IMR-90 (cell line): Measurements from ENCODE around the gene FMN2. TPM values are rescaled to one million over a fixed set of nuclear protein-coding genes. Genes with fewer than 3 reads are reported as not detected.

Experiments used
- ATAC-seq: fragments of 200-7000 bp; cut with Tn5 transposase; 2 replicates; pipeline ENCODE4 v1.9.1; 2020; ENCODE audit warnings: low read depth, mild to moderate bottlenecking, moderate library complexity
- BruUV-seq: library from RNA; stranded (reverse); fragments of 400-500 nt; replicated peaks from 2 replicates; lab custom pipeline; 2021; lab: Mats Ljungman, UMichigan
- CTCF ChIA-PET: fragments of 300-600 bp; formaldehyde crosslinking; extraction: SDS; loops from one replicate; lab custom pipeline; 2021; ENCODE audit warnings: antibody characterized with exemption; lab: Yijun Ruan, JAX
- POLR2A ChIA-PET: fragments of 300-600 bp; sonication (Branson Sonifier 250); formaldehyde crosslinking; loops from one replicate; lab custom pipeline; 2022; ENCODE audit warnings: antibody characterized with exemption; ENCODE audit not compliant: unreplicated experiment; lab: Charles Lee
- DNase-seq: peaks from one replicate; pipeline ENCODE4 v3.0.0; 2013
- H2AFZ ChIP-seq: replicated peaks from 2 replicates; pipeline ENCODE3; 2013; ENCODE audit warnings: low read length, mild to moderate bottlenecking; ENCODE audit not compliant: poor library complexity
- H2AK5ac ChIP-seq: 2 replicates; pipeline ENCODE4 v1.6.1; 2013; ENCODE audit warnings: low read depth, low read length, inconsistent platforms
- H2AK9ac ChIP-seq: replicated peaks from 2 replicates; pipeline ENCODE3; 2013; ENCODE audit warnings: mild to moderate bottlenecking, low read depth, low read length, moderate library complexity; ENCODE audit not compliant: poor library complexity
- H2BK120ac ChIP-seq: 2 replicates; pipeline ENCODE4 v1.6.1; 2013; ENCODE audit warnings: low read depth, low read length, inconsistent platforms
- H2BK15ac ChIP-seq: 3 replicates; pipeline ENCODE4 v1.6.1; 2013; ENCODE audit warnings: low read depth, low read length, inconsistent platforms
- H2BK20ac ChIP-seq: 2 replicates; pipeline ENCODE4 v1.6.1; 2013; ENCODE audit warnings: low read depth, mild to moderate bottlenecking, inconsistent platforms, low read length, moderate library complexity
- H2BK5ac ChIP-seq: 2 replicates; pipeline ENCODE4 v1.6.1; 2013; ENCODE audit warnings: mild to moderate bottlenecking, low read depth, low read length, inconsistent platforms; ENCODE audit not compliant: poor library complexity, severe bottlenecking
- H3K14ac ChIP-seq: replicated peaks from 2 replicates; pipeline ENCODE4 v1.6.1; 2013; ENCODE audit warnings: low read depth, low read length, inconsistent platforms
- H3K18ac ChIP-seq: 2 replicates; pipeline ENCODE4 v1.6.1; 2013; ENCODE audit warnings: low read depth, low read length, control low read depth
- H3K23ac ChIP-seq: 2 replicates; pipeline ENCODE4 v1.6.1; 2013; ENCODE audit warnings: low read depth, low read length, inconsistent platforms
- H3K27ac ChIP-seq: 2 replicates; pipeline ENCODE4 v1.5.1; 2013; ENCODE audit warnings: mild to moderate bottlenecking, control low read depth, low read length; ENCODE audit not compliant: insufficient read depth
- H3K27me3 ChIP-seq: 2 replicates; pipeline ENCODE4 v1.6.1; 2013; ENCODE audit warnings: low read length; ENCODE audit not compliant: control insufficient read depth, insufficient read depth
- H3K36me3 ChIP-seq: 2 replicates; pipeline ENCODE4 v1.6.1; 2013; ENCODE audit warnings: low read length, mixed read lengths; ENCODE audit not compliant: control insufficient read depth, insufficient read depth
- H3K4ac ChIP-seq: 2 replicates; pipeline ENCODE4 v1.6.1; 2013; ENCODE audit warnings: low read depth, low read length, inconsistent platforms
- H3K4me1 ChIP-seq: 2 replicates; pipeline ENCODE4 v1.6.1; 2013; ENCODE audit warnings: low read length, mixed read lengths; ENCODE audit not compliant: control insufficient read depth, insufficient read depth
- H3K4me2 ChIP-seq: 2 replicates; pipeline ENCODE4 v1.6.1; 2013; ENCODE audit warnings: low read depth, mild to moderate bottlenecking, control low read depth, low read length, moderate library complexity
- H3K4me3 ChIP-seq: 2 replicates; pipeline ENCODE4 v1.5.1; 2013; ENCODE audit warnings: low read depth, mild to moderate bottlenecking, control low read depth, low read length, moderate library complexity; ENCODE audit not compliant: insufficient read depth
- H3K56ac ChIP-seq: 2 replicates; pipeline ENCODE4 v1.6.1; 2013; ENCODE audit warnings: low read length, inconsistent platforms; ENCODE audit not compliant: insufficient read depth; ENCODE audit errors: extremely low read depth
- H3K79me1 ChIP-seq, 2 experiments: 2 replicates each; pipeline ENCODE4 v1.6.1; 2013; ENCODE audit warnings: low read length in 2 of 2, inconsistent platforms in 1 of 2, low read depth in 1 of 2
- H3K9ac ChIP-seq: 2 replicates; pipeline ENCODE4 v1.6.1; 2013; ENCODE audit warnings: low read depth, low read length, control low read depth
- H3K9me1 ChIP-seq: 2 replicates; pipeline ENCODE4 v1.6.1; 2013; ENCODE audit warnings: low read length, inconsistent platforms; ENCODE audit not compliant: insufficient read depth
- H3K9me3 ChIP-seq: 2 replicates; pipeline ENCODE4 v1.6.1; 2013; ENCODE audit warnings: low read length; ENCODE audit not compliant: control insufficient read depth, insufficient read depth
- H4K20me1 ChIP-seq: 2 replicates; pipeline ENCODE4 v1.6.1; 2013; ENCODE audit warnings: low read length, inconsistent platforms; ENCODE audit not compliant: insufficient read depth
- H4K5ac ChIP-seq: 2 replicates; pipeline ENCODE4 v1.6.1; 2013; ENCODE audit warnings: mild to moderate bottlenecking, low read depth, low read length, control low read depth
- H4K8ac ChIP-seq, 2 experiments: 2 replicates each; pipeline ENCODE4 v1.6.1; 2013; ENCODE audit warnings: low read depth in 2 of 2, low read length in 2 of 2, control low read depth in 1 of 2, inconsistent platforms in 1 of 2
- H4K91ac ChIP-seq: 2 replicates; pipeline ENCODE4 v1.6.1; 2013; ENCODE audit warnings: low read depth, low read length, inconsistent platforms; ENCODE audit not compliant: insufficient read depth
- BHLHE40 ChIP-seq: fragments of 150-350 bp; IDR thresholded peaks from 2 replicates; pipeline ENCODE4 v1.6.1; 2016; ENCODE audit warnings: mild to moderate bottlenecking, low read depth, low read length
- CHD1 ChIP-seq: IDR thresholded peaks from 2 replicates; pipeline ENCODE4 v1.6.1; 2012; ENCODE audit warnings: low read depth, low read length, improper control_type of control experiment
- CTCF ChIP-seq: conservative IDR thresholded peaks from 2 replicates; pipeline ENCODE4 v1.5.1; 2012; ENCODE audit warnings: mild to moderate bottlenecking, low read depth, low read length, improper control_type of control experiment
- ELK1 ChIP-seq: fragments of 150-350 bp; IDR thresholded peaks from 2 replicates; pipeline ENCODE4 v1.6.1; 2016; ENCODE audit warnings: low read depth, mild to moderate bottlenecking, low read length, moderate library complexity, borderline replicate concordance
- FOS ChIP-seq: fragments of 150-350 bp; IDR thresholded peaks from 2 replicates; pipeline ENCODE4 v1.6.1; 2016; ENCODE audit warnings: low read depth, low read length
- MAFK ChIP-seq: IDR thresholded peaks from 2 replicates; pipeline ENCODE4 v1.6.1; 2012; ENCODE audit warnings: low read depth, low read length, improper control_type of control experiment
- MXI1 ChIP-seq: IDR thresholded peaks from 2 replicates; pipeline ENCODE4 v1.6.1; 2012; ENCODE audit warnings: low read depth, mild to moderate bottlenecking, low read length, moderate library complexity, borderline replicate concordance
- NFE2L2 ChIP-seq: fragments of 150-350 bp; IDR thresholded peaks from 2 replicates; pipeline ENCODE4 v1.6.1; 2016; ENCODE audit warnings: low read depth, mild to moderate bottlenecking, low read length
- POLR2A ChIP-seq: IDR thresholded peaks from 2 replicates; pipeline ENCODE4 v1.6.1; 2012; ENCODE audit warnings: mild to moderate bottlenecking, low read depth, low read length
- RAD21 ChIP-seq: IDR thresholded peaks from 2 replicates; pipeline ENCODE4 v1.6.1; 2012; ENCODE audit warnings: low read length, improper control_type of control experiment
- RCOR1 ChIP-seq: IDR thresholded peaks from 2 replicates; pipeline ENCODE4 v1.6.1; 2012; ENCODE audit warnings: mild to moderate bottlenecking, low read length, improper control_type of control experiment; ENCODE audit not compliant: insufficient replicate concordance
- RFX5 ChIP-seq: IDR thresholded peaks from 2 replicates; pipeline ENCODE4 v1.8.0; 2012; ENCODE audit warnings: low read depth, mild to moderate bottlenecking, low read length, moderate library complexity
- SMC3 ChIP-seq: fragments of 150-350 bp; IDR thresholded peaks from 2 replicates; pipeline ENCODE4 v1.6.1; 2016; ENCODE audit warnings: low read depth, mild to moderate bottlenecking, antibody characterized with exemption, low read length, moderate library complexity
- WGBS, 2 experiments: methylation state at CpG; one replicate each; pipeline versions ENCODE4 v1.1.5 to v1.1.7; 2013; ENCODE audit warnings: missing lambda C conversion rate in 2 of 2; ENCODE audit not compliant: insufficient read length in 1 of 2; ENCODE audit errors: extremely low coverage in 2 of 2; 5-methylcytosine and 5-hydroxymethylcytosine counted together
- dilution Hi-C: fragments of 300-500 bp; cut with HindIII; formaldehyde crosslinking; loops from one replicate; pipeline ENCODE4 v1.14.3; 2018; ENCODE audit warnings: low sequenced_read_pairs; ENCODE audit not compliant: unreplicated experiment
- in situ Hi-C: fragments of 300-500 bp; cut with MboI; formaldehyde crosslinking; loops from 3 replicates; pipeline ENCODE4 v1.14.3; 2019; ENCODE audit warnings: low sequenced_read_pairs, inconsistent platforms, mixed read lengths
- intact Hi-C: fragments of 100-400 bp; cut with micrococcal nuclease; formaldehyde crosslinking; loops from 2 replicates; pipeline ENCODE4 v1.10.0; 2022
- polyA plus RNA-seq, 3 experiments: library from polyadenylated mRNA; depleted of rRNA; stranded (reverse); fragments of >200 nt; gene quantifications; 2 replicates each; pipeline ENCODE4 v1.2.3, GENCODE V29; 2012; ENCODE audit warnings: low replicate concordance in 1 of 3
- total RNA-seq: library from RNA; depleted of rRNA; stranded (reverse); fragments of >200 nt; gene quantifications from 2 replicates; pipeline ENCODE4 v1.2.3, GENCODE V29; 2012
- TF ChIP-seq, protein P1 (sequence below): fragments of 150-350 bp; IDR thresholded peaks from 2 replicates; pipeline ENCODE4 v1.6.1; 2017; ENCODE audit warnings: mild to moderate bottlenecking, antibody characterized with exemption, low read length, low read depth

FMN2 gene
- total and polyA plus RNA-seq, 2 of the 4 experiments (the other 2 are of a cell fraction) = 29.0 to 35.8 TPM

DNA sequence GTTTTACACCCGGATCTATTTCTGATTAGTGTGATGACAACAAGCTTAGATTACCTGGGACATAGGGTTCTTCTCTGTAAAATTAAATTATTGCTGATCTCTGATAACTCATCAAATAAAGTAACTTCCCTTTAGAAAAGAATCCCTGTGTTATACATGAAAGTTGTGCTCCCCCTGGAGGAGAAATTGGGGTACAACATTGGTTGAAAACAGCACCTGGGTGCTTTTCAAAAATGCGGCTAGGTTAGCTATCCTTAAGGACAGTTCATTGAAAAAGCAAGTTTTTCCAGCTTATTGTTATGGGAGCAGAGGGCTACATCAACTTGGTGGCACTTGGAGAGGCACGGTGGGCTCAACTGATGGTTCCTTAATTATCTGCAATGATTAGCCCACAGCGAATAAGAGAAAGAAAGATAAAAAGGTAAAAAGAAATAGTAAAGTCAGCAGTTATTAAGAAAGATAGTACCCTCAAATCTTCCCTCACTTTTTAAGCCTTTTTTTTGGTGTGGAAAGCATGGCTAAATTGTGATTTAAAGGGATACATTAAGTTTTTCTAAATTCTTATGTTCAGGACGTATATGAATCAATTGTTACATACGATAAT is 97.8 kb downstream of the FMN2 start:
- CTCF ChIA-PET = interaction anchor here (0.6 to 2.2 kb wide), 13 partner anchors 8 to 503 kb away, joined by 3 to 14 read pairs (median 3); no protein-coding TSS in a partner anchor
- no peaks in the 10 kb centered on the region; the same call in 1 of the 2 replicates for H3K27me3 ChIP-seq
- peak overlapping the region; percentile 59; the same call in 1 of the 2 replicates for H3K4ac ChIP-seq
- no peak overlapping the region for H2BK5ac ChIP-seq
- H4K91ac ChIP-seq = no peak overlapping the region
- dilution Hi-C loops = loop anchor here (25.0 kb wide), 1 partner anchor 152 kb away; no protein-coding TSS in a partner anchor
- H2BK20ac ChIP-seq = peak overlapping the region; percentile 61; the same call in 1 of the 2 replicates
- peaks cover 9 to 13% of the 10 kb centered on the region in 2 experiments for H3K79me1 ChIP-seq
- intact Hi-C loops = loop anchor here (1.0 to 5.0 kb wide), 2 partner anchors 97 to 162 kb away; partner anchors contain the start of gene FMN2
- H3K27ac ChIP-seq = no peak overlapping the region
- no peak overlapping the region for H3K23ac ChIP-seq
- H4K20me1 ChIP-seq = no peaks in the 10 kb centered on the region
- no peak overlapping the region for H3K14ac ChIP-seq
- H3K4me3 ChIP-seq = no peak overlapping the region
- DNase-seq (peak; percentile 53), ATAC-seq (no peak)
- no peaks in the 10 kb centered on the region for H3K36me3 ChIP-seq
- H3K18ac ChIP-seq = no peak overlapping the region
- H3K56ac ChIP-seq = no peak overlapping the region
- BruUV-seq = no TSS peak
- H2BK120ac ChIP-seq = peak overlapping the region; percentile 51; the same call in 1 of the 2 replicates
- peak overlapping the region in 1 of 2 experiments; percentile 27; a peak in 1 of 4 replicates for H4K8ac ChIP-seq
- 14% methylated on average over 1 of the region's 6 CpGs; no CpG with 5 or more reads in 1 of the 2 experiments for WGBS, 2 experiments
- no peaks in the 10 kb centered on the region for H3K4me1 ChIP-seq
- H3K9ac ChIP-seq = no peak overlapping the region
- H4K5ac ChIP-seq = no peak overlapping the region
- no peak overlapping the region; the same call in 1 of the 2 replicates for H2AK5ac ChIP-seq
- no peak overlapping the region; the same call in 2 of the 3 replicates for H2BK15ac ChIP-seq
- no peaks in the 10 kb centered on the region for H3K9me3 ChIP-seq
- no peak overlapping the region for H2AK9ac ChIP-seq
- no peaks in the 10 kb centered on the region for H3K9me1 ChIP-seq
- no peak overlapping the region for H2AFZ ChIP-seq
- POLR2A ChIA-PET = no interaction called here
- in situ Hi-C loops = loop anchor here (5.0 to 25.0 kb wide), 3 partner anchors 162 to 1323 kb away; partner anchors contain the start of gene FH
- H3K4me2 ChIP-seq = no peak overlapping the region
- TF ChIP-seq SMC3 (peak; percentile 70), BHLHE40 (no peak), CTCF (peak; percentile 72), CHD1 (no peak), ELK1 (no peak), MXI1 (no peak), RAD21 (peak; percentile 68), POLR2A (no peak), NFE2L2 (no peak), RFX5 (no peak), RCOR1 (no peak), MAFK (peak; percentile 62), FOS (no peak)
- TF ChIP-seq, protein P1, sequence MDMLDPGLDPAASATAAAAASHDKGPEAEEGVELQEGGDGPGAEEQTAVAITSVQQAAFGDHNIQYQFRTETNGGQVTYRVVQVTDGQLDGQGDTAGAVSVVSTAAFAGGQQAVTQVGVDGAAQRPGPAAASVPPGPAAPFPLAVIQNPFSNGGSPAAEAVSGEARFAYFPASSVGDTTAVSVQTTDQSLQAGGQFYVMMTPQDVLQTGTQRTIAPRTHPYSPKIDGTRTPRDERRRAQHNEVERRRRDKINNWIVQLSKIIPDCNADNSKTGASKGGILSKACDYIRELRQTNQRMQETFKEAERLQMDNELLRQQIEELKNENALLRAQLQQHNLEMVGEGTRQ = no peak
